ENCODE data around the gene SF3B6. TPM values are rescaled to one million over a fixed set of nuclear protein-coding genes. Genes with fewer than 3 reads are reported as not detected.
"Not testable (repeated sequence)": the region's sequence is repeated elsewhere in the genome, so short reads cannot be mapped to it uniquely, and the experiment has no call there.

Gene SF3B6
- total and polyA plus RNA-seq, 2 of the 4 experiments (the other 2 are of a cell fraction): 143 to 191 TPM

DNA sequence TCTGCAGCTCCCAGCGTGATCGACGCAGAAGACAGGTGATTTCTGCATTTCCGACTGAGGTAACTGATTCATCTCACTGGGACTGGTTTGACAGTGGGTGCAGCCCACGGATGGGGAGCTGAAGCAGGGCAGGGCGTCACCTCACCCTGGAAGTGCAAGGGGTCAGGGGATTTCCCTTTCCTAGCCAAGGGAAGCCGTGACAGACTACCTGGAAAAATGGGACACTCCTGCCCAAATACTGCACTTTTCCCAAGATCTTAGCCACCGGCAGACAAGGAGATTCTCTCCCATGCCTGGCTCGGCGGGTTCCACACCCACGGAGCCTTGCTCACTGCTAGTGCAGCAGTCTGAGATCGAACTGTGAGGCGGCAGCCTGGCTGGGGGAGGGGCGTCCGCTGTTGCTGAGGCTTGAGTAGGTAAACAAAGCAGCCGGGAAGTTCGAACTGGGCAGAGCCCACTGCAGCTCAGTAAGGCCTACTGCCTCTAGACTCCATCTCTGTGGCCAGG, 19.1 kb upstream of the SF3B6 start:
- H4K91ac ChIP-seq (ENCODE audit: insufficient read depth, low read depth, low read length); DNase-seq; H3K4ac ChIP-seq (ENCODE audit: low read depth, low read length); H3K4me2 ChIP-seq (ENCODE audit: low read depth, low read length); H2AK9ac ChIP-seq (replicated peaks; ENCODE audit: low read depth, low read length, poor library complexity); dilution Hi-C loops (cut with HindIII; ENCODE audit: low sequenced_read_pairs, unreplicated experiment); H3K4me3 ChIP-seq (ENCODE audit: insufficient read depth, low read depth, low read length); H3K23ac ChIP-seq (ENCODE audit: low read depth, low read length); H3K9me3 ChIP-seq (ENCODE audit: control insufficient read depth, insufficient read depth, low read length); H2BK5ac ChIP-seq (ENCODE audit: low read depth, low read length, poor library complexity, severe bottlenecking); H3K79me1 ChIP-seq (ENCODE audit: low read depth in 1 of 2, low read length in 2 of 2); H2AFZ ChIP-seq (replicated peaks; ENCODE audit: low read length, poor library complexity); ATAC-seq (ENCODE audit: low read depth); in situ Hi-C loops (cut with MboI; ENCODE audit: low sequenced_read_pairs); H2BK120ac ChIP-seq (ENCODE audit: low read depth, low read length); BruUV-seq (replicated peaks); H2AK5ac ChIP-seq (ENCODE audit: low read depth, low read length); H3K4me1 ChIP-seq (ENCODE audit: control insufficient read depth, insufficient read depth, low read length); H4K5ac ChIP-seq (ENCODE audit: low read depth, low read length); H3K14ac ChIP-seq (replicated peaks; ENCODE audit: low read depth, low read length); H3K36me3 ChIP-seq (ENCODE audit: control insufficient read depth, insufficient read depth, low read length); H3K9ac ChIP-seq (ENCODE audit: low read depth, low read length); H3K9me1 ChIP-seq (ENCODE audit: insufficient read depth, low read length); H3K56ac ChIP-seq (ENCODE audit: extremely low read depth, insufficient read depth, low read length); CTCF ChIA-PET; intact Hi-C loops (cut with micrococcal nuclease); H3K18ac ChIP-seq (ENCODE audit: low read depth, low read length); H4K20me1 ChIP-seq (ENCODE audit: insufficient read depth, low read length); H2BK20ac ChIP-seq (ENCODE audit: low read depth, low read length); H3K27ac ChIP-seq (ENCODE audit: insufficient read depth, low read length); H4K8ac ChIP-seq (ENCODE audit: low read depth in 2 of 2, low read length in 2 of 2); H3K27me3 ChIP-seq (ENCODE audit: control insufficient read depth, insufficient read depth, low read length); H2BK15ac ChIP-seq (ENCODE audit: low read depth, low read length): not testable (repeated sequence)
- POLR2A ChIA-PET (ENCODE audit: unreplicated experiment): interaction anchor here (0.6 kb wide), 1 partner anchor 10 kb away, joined by 3 read pairs; no protein-coding TSS in a partner anchor
- WGBS, 2 experiments (ENCODE audit: extremely low coverage in 2 of 2, insufficient read length in 1 of 2): 80% methylated on average over 3 of the region's 17 CpGs; no CpG with 5 or more reads in 1 of the 2 experiments

DNA sequence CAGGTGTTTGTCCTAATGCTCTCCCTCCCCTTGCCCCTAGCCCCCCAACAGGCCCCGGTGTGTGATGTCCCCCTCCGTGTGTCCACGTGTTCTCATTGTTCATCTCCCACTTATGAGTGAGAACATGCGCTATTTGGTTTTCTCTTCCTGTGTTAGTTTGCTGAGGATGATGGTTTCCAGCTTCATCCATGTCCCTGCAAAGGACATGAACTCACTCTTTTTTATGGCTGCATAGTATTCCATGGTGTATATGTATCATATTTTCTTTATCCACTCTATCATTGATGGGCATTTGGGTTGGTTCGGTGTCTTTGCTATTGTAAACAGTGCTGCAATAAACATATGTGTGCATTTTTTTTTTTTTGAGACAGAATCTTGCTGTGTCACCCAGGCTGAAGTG, 17.1 kb upstream of the SF3B6 start:
- H2BK5ac ChIP-seq (ENCODE audit: low read depth, low read length, poor library complexity, severe bottlenecking); H2AK5ac ChIP-seq (ENCODE audit: low read depth, low read length); H3K4me1 ChIP-seq (ENCODE audit: control insufficient read depth, insufficient read depth, low read length); H3K4me3 ChIP-seq (ENCODE audit: insufficient read depth, low read depth, low read length); H3K36me3 ChIP-seq (ENCODE audit: control insufficient read depth, insufficient read depth, low read length); H3K4me2 ChIP-seq (ENCODE audit: low read depth, low read length); H3K27me3 ChIP-seq (ENCODE audit: control insufficient read depth, insufficient read depth, low read length); H3K9me3 ChIP-seq (ENCODE audit: control insufficient read depth, insufficient read depth, low read length); H2AFZ ChIP-seq (replicated peaks; ENCODE audit: low read length, poor library complexity); in situ Hi-C loops (cut with MboI; ENCODE audit: low sequenced_read_pairs); H4K91ac ChIP-seq (ENCODE audit: insufficient read depth, low read depth, low read length); H3K79me1 ChIP-seq (ENCODE audit: low read depth in 1 of 2, low read length in 2 of 2); H2BK120ac ChIP-seq (ENCODE audit: low read depth, low read length); POLR2A ChIA-PET (ENCODE audit: unreplicated experiment); H2AK9ac ChIP-seq (replicated peaks; ENCODE audit: low read depth, low read length, poor library complexity); H3K14ac ChIP-seq (replicated peaks; ENCODE audit: low read depth, low read length); H3K27ac ChIP-seq (ENCODE audit: insufficient read depth, low read length); ATAC-seq (ENCODE audit: low read depth); dilution Hi-C loops (cut with HindIII; ENCODE audit: low sequenced_read_pairs, unreplicated experiment); H4K5ac ChIP-seq (ENCODE audit: low read depth, low read length); H3K4ac ChIP-seq (ENCODE audit: low read depth, low read length); H3K9ac ChIP-seq (ENCODE audit: low read depth, low read length); H3K9me1 ChIP-seq (ENCODE audit: insufficient read depth, low read length); H2BK15ac ChIP-seq (ENCODE audit: low read depth, low read length); intact Hi-C loops (cut with micrococcal nuclease); BruUV-seq (replicated peaks); H4K8ac ChIP-seq (ENCODE audit: low read depth in 2 of 2, low read length in 2 of 2); H2BK20ac ChIP-seq (ENCODE audit: low read depth, low read length); H3K23ac ChIP-seq (ENCODE audit: low read depth, low read length); H4K20me1 ChIP-seq (ENCODE audit: insufficient read depth, low read length); H3K18ac ChIP-seq (ENCODE audit: low read depth, low read length); CTCF ChIA-PET; H3K56ac ChIP-seq (ENCODE audit: extremely low read depth, insufficient read depth, low read length); DNase-seq: not testable (repeated sequence)
- WGBS, 2 experiments (ENCODE audit: extremely low coverage in 2 of 2, insufficient read length in 1 of 2): no CpG with 5 or more reads among the region's 5 CpGs
